Endothelial cell of umbilical vein (primary cell): ENCODE measurements around the gene USP11. TPM values are rescaled to one million over a fixed set of nuclear protein-coding genes. Genes with fewer than 3 reads are reported as not detected.

Experiments
- BruUV-seq: library from RNA; stranded (reverse); fragments of 400-500 nt; replicated peaks from 2 replicates; lab custom pipeline; 2021; lab: Mats Ljungman, UMichigan
- CTCF ChIA-PET: fragments of 300-600, 350-600 bp; sonication (Branson Sonifier 250); formaldehyde crosslinking; loops from one replicate; lab custom pipeline; 2021; ENCODE audit warnings: antibody characterized with exemption, inconsistent platforms; lab: Charles Lee
- POLR2A ChIA-PET: fragments of 300-600, 350-600 bp; sonication (Branson Sonifier 250); formaldehyde crosslinking; loops from one replicate; lab custom pipeline; 2021; ENCODE audit warnings: antibody characterized with exemption, inconsistent platforms; lab: Charles Lee
- DNase-seq: peaks from one replicate; pipeline ENCODE4 v3.0.0-alpha.2; 2011; ENCODE audit warnings: low read depth, low spot score
- FAIRE-seq: peaks from 2 replicates; lab custom pipeline; 2011; peaks lifted over from hg19 to GRCh38; lab: Jason Lieb, UNC
- H2AFZ ChIP-seq: 2 replicates; pipeline ENCODE4 v1.6.0; 2012; ENCODE audit warnings: low read depth, low read length, control low read depth, inconsistent platforms
- H3K27ac ChIP-seq: 2 replicates; pipeline ENCODE4 v1.5.1; 2011; ENCODE audit warnings: low read depth, mild to moderate bottlenecking, control low read depth, low read length, moderate library complexity; ENCODE audit not compliant: insufficient read depth
- H3K27me3 ChIP-seq, 2 experiments: 2 replicates each; pipeline versions ENCODE4 v1.6.0 to v1.6.1; 2011; ENCODE audit warnings: low read length in 2 of 2, mixed read lengths in 1 of 2; ENCODE audit not compliant: control insufficient read depth in 2 of 2, insufficient read depth in 2 of 2
- H3K36me3 ChIP-seq, 2 experiments: 2 replicates in 1 of 2; 3 replicates in 1 of 2; pipeline ENCODE4 v1.5.1; 2011; ENCODE audit warnings: low read length in 2 of 2, mild to moderate bottlenecking in 1 of 2, moderate library complexity in 1 of 2; ENCODE audit not compliant: control insufficient read depth in 2 of 2, insufficient read depth in 2 of 2; ENCODE audit errors: extremely low read depth in 1 of 2
- H3K4me1 ChIP-seq: 3 replicates; pipeline ENCODE4 v1.5.1; 2011; ENCODE audit warnings: mild to moderate bottlenecking, low read length; ENCODE audit not compliant: control insufficient read depth, insufficient read depth; ENCODE audit errors: extremely low read depth
- H3K4me2 ChIP-seq: 2 replicates; pipeline ENCODE4 v1.6.1; 2011; ENCODE audit warnings: low read length, control low read depth, mixed read lengths; ENCODE audit not compliant: insufficient read depth
- H3K4me3 ChIP-seq, 3 experiments: fragments of 200-600 bp in 1 of 3; sonication (generic), shearing (Covaris generic) in 1 of 3; replicated peaks in 1 of 3; 2 replicates each; pipeline ENCODE4 v1.5.1; 2011 to 2016; ENCODE audit warnings: control low read depth in 3 of 3, low read length in 3 of 3, mild to moderate bottlenecking in 2 of 3, inconsistent platforms in 1 of 3, low read depth in 1 of 3, moderate library complexity in 1 of 3; ENCODE audit not compliant: insufficient read depth in 1 of 3
- H3K79me2 ChIP-seq: 2 replicates; pipeline ENCODE4 v1.6.0; 2012; ENCODE audit warnings: low read length, inconsistent platforms; ENCODE audit not compliant: control insufficient read depth, insufficient read depth
- H3K9ac ChIP-seq: replicated peaks from 2 replicates; pipeline ENCODE3; 2011; ENCODE audit warnings: low read length, control low read depth; ENCODE audit not compliant: insufficient read depth; ENCODE audit errors: extremely low read depth
- H3K9me1 ChIP-seq: replicated peaks from 3 replicates; pipeline ENCODE4 v1.6.0; 2011; ENCODE audit warnings: mild to moderate bottlenecking, low read length; ENCODE audit not compliant: control insufficient read depth, insufficient read depth; ENCODE audit errors: extremely low read depth
- H3K9me3 ChIP-seq: replicated peaks from 2 replicates; pipeline ENCODE4 v1.5.1; 2012; ENCODE audit warnings: low read length, inconsistent platforms; ENCODE audit not compliant: control insufficient read depth, insufficient read depth
- H4K20me1 ChIP-seq: replicated peaks from 2 replicates; pipeline ENCODE3; 2011; ENCODE audit warnings: mild to moderate bottlenecking, low read length; ENCODE audit not compliant: control insufficient read depth, insufficient read depth; ENCODE audit errors: extremely low read depth
- EZH2 ChIP-seq: IDR thresholded peaks from 2 replicates; pipeline ENCODE4 v1.6.1; 2012; ENCODE audit warnings: borderline replicate concordance, low read depth, mild to moderate bottlenecking, moderate library complexity, low read length, inconsistent platforms; ENCODE audit not compliant: severe bottlenecking
- FOS ChIP-seq: IDR thresholded peaks from 2 replicates; pipeline ENCODE4 v1.6.1; 2011; ENCODE audit warnings: mild to moderate bottlenecking, low read length, moderate library complexity, borderline replicate concordance; ENCODE audit not compliant: insufficient read depth
- GATA2 ChIP-seq: IDR thresholded peaks from 2 replicates; pipeline ENCODE4 v1.7.0; 2011; ENCODE audit warnings: low read depth, mild to moderate bottlenecking, moderate library complexity, mixed read lengths, low read length; ENCODE audit not compliant: insufficient read length, insufficient read depth
- JUN ChIP-seq: IDR thresholded peaks from 2 replicates; pipeline ENCODE4 v1.6.1; 2011; ENCODE audit warnings: borderline replicate concordance, low read depth; ENCODE audit not compliant: insufficient read length, insufficient read depth
- MYC ChIP-seq: IDR thresholded peaks from one replicate; pipeline ENCODE4 v1.6.1; 2011; ENCODE audit warnings: mild to moderate bottlenecking, low read depth, low read length
- POLR2A ChIP-seq: IDR thresholded peaks from 2 replicates; pipeline ENCODE4 v1.6.1; 2012; ENCODE audit warnings: low read depth, mild to moderate bottlenecking, control low read depth, low read length
- POLR2AphosphoS5 ChIP-seq: IDR thresholded peaks from 2 replicates; pipeline ENCODE4 v1.6.1; 2012; ENCODE audit warnings: low read depth, mild to moderate bottlenecking, control low read depth, low read length, moderate library complexity; ENCODE audit not compliant: insufficient read depth
- dilution Hi-C: fragments of 300-500 bp; cut with MboI; formaldehyde crosslinking; loops from one replicate; pipeline ENCODE4 v1.15.0; 2019; ENCODE audit warnings: low sequenced_read_pairs; ENCODE audit not compliant: extremely low pct_ligation_motif_present
- intact Hi-C: fragments of 100-400 bp; cut with micrococcal nuclease; formaldehyde crosslinking; loops from one replicate; pipeline ENCODE4 v1.10.0; 2022
- polyA plus RNA-seq, 4 experiments: library from polyadenylated mRNA; depleted of rRNA in 3 of 4; stranded (reverse) in 3 of 4; unstranded in 1 of 4; fragments of >200 nt; gene quantifications; 2 replicates each; pipeline versions ENCODE4 v1.2.1 to v1.2.3, GENCODE V29; 2011 to 2012; ENCODE audit warnings: missing spikeins in 1 of 4
- total RNA-seq: library from RNA; stranded (reverse); gene quantifications from 2 replicates; pipeline ENCODE4 v1.2.3, GENCODE V29; 2021
- TF ChIP-seq, protein P1 (sequence below), 2 donors: IDR thresholded peaks; 1 replicate in 1 of 2; 2 replicates in 1 of 2; pipeline ENCODE4 v1.5.1; 2011; ENCODE audit warnings: low read length in 2 of 2, mild to moderate bottlenecking in 2 of 2, moderate library complexity in 2 of 2, control low read depth in 1 of 2, inconsistent platforms in 1 of 2, low read depth in 1 of 2; ENCODE audit not compliant: insufficient read depth in 1 of 2; ENCODE audit errors: extremely low read depth in 1 of 2
- TF ChIP-seq, protein P2 (sequence below): IDR thresholded peaks from 2 replicates; pipeline ENCODE4 v1.6.1; 2011; ENCODE audit not compliant: insufficient read depth, insufficient read length

USP11 gene
- total and polyA plus RNA-seq, 2 donors (not counting 3 experiments of a cell fraction or from before 2014, with no cell fraction given), result 24.0 to 36.4 TPM

DNA sequence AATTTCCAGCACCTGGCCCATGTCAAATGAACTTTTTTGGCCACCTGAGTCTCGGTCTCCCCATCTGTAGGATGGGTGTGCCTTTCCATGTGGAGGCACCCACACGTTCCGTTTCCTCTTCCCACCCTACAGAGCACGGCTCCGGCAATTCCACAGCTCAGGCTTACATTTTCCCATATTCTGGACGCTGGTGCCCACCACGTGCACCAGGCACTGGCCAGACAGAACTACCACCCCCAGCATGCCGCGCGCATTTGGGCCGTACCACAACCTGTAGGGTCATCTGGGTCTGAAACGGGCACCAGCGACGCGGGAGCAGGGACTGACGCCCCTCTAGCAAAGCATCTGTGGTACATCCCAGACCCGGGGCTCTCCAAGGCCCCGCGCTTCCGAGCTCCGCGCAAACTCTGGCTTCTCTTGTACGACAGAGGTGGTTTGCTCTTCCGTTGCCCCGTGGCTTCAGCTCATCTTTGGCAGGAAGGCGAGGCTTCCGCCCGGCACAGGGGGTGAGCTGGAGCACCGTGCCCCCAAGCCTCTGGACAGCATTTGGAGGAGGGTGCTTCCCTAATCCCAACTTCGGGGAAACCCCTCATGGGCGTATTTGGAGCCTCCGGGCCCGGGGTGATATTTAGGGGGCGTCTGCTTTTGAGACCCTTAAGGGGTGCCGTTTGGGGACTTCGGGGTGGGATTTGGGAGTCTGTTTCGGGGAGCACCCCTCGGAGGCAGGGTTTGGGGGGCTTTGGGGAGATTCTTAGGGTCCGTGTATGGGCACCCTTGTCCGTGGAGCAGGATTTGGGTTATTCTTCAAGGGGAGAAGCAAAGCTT is 42.2 kb upstream of the USP11 start:
- H3K27me3 ChIP-seq, result no peaks in the 10 kb centered on the region
- POLR2A ChIA-PET, result interaction anchor here (0.6 kb wide), 1 partner anchor 23 kb away, joined by 5 read pairs; no protein-coding TSS in a partner anchor
- CTCF ChIA-PET, result interaction anchor here (0.6 to 3.4 kb wide), 3 partner anchors 173 to 332 kb away, joined by 3 to 17 read pairs (median 11); no protein-coding TSS in a partner anchor
- FAIRE-seq, result peak; percentile 96
- H3K4me1 ChIP-seq, result peaks cover 22% of the 10 kb centered on the region
- peak overlapping the region; percentile 24 for H3K27ac ChIP-seq
- H3K9ac ChIP-seq, result peak overlapping the region; percentile 56
- peak overlapping the region; percentile 60 for H2AFZ ChIP-seq
- H3K4me3 ChIP-seq, result peak overlapping the region; percentile 64 to 77 (median 73)
- H3K9me3 ChIP-seq, result no peaks in the 10 kb centered on the region
- H3K4me2 ChIP-seq, result peak overlapping the region; percentile 70
- no TSS peak for BruUV-seq
- peaks cover 28% of the 10 kb centered on the region for H3K79me2 ChIP-seq
- peaks cover 0 to 9% of the 10 kb centered on the region in 2 experiments for H3K36me3 ChIP-seq
- no peaks in the 10 kb centered on the region for H3K9me1 ChIP-seq
- dilution Hi-C loops, result no loop called here
- peak; percentile 88 for DNase-seq
- intact Hi-C loops, result loop anchor here (5.0 kb wide), 1 partner anchor 447 kb away; no protein-coding TSS in a partner anchor
- no peaks in the 10 kb centered on the region for H4K20me1 ChIP-seq
- TF ChIP-seq EZH2 (no peak), MYC (peak; percentile 98), FOS (no peak), POLR2A (peak; percentile 68), JUN (no peak), POLR2AphosphoS5 (peak; percentile 77), GATA2 (no peak)
- TF ChIP-seq, protein P1, sequence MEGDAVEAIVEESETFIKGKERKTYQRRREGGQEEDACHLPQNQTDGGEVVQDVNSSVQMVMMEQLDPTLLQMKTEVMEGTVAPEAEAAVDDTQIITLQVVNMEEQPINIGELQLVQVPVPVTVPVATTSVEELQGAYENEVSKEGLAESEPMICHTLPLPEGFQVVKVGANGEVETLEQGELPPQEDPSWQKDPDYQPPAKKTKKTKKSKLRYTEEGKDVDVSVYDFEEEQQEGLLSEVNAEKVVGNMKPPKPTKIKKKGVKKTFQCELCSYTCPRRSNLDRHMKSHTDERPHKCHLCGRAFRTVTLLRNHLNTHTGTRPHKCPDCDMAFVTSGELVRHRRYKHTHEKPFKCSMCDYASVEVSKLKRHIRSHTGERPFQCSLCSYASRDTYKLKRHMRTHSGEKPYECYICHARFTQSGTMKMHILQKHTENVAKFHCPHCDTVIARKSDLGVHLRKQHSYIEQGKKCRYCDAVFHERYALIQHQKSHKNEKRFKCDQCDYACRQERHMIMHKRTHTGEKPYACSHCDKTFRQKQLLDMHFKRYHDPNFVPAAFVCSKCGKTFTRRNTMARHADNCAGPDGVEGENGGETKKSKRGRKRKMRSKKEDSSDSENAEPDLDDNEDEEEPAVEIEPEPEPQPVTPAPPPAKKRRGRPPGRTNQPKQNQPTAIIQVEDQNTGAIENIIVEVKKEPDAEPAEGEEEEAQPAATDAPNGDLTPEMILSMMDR (IDR thresholded peaks at IDR 0.05; ENCODE audit: extremely low read depth in 1 of 2, insufficient read depth in 1 of 2, low read depth in 1 of 2, low read length in 2 of 2), result no peak
- TF ChIP-seq, protein P2, sequence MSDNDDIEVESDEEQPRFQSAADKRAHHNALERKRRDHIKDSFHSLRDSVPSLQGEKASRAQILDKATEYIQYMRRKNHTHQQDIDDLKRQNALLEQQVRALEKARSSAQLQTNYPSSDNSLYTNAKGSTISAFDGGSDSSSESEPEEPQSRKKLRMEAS, result peak; percentile 74
